ENCODE results near the gene TNFAIP3. TPM values are rescaled to one million over a fixed set of nuclear protein-coding genes. Genes with fewer than 3 reads are reported as not detected.

The TNFAIP3 gene
- polyA plus RNA-seq, 3 donors, result 35.5 to 273 (median 38.4) TPM

- H3K9ac ChIP-seq (ENCODE audit: insufficient read depth, low read length, poor library complexity, severe bottlenecking), result no peak overlapping the region
- H3K9me3 Mint-ChIP-seq, result peaks cover 0 to 2% (median 0%) of the 10 kb centered on the region in 7 donors
- H4K20me1 ChIP-seq (ENCODE audit: insufficient read depth, low read length), result no peaks in the 10 kb centered on the region
- peak overlapping the region in 1 of 3 experiments; percentile 50 for H3K4me3 ChIP-seq (replicated peaks in 1 of 3; ENCODE audit: low read depth in 2 of 3, low read length in 3 of 3)
- H3K27ac ChIP-seq (ENCODE audit: low read depth in 1 of 2, low read length in 2 of 2), result peak overlapping the region; percentile 35 to 71
- peaks cover 0 to 3% of the 10 kb centered on the region in 2 donors for H3K36me3 Mint-ChIP-seq
- H3K27me3 ChIP-seq (ENCODE audit: control insufficient read depth in 2 of 2, insufficient read depth in 2 of 2, low read length in 2 of 2), result no peaks in the 10 kb centered on the region
- no peak overlapping the region for H2AFZ ChIP-seq (ENCODE audit: insufficient read depth, low read depth, low read length, poor library complexity, severe bottlenecking)
- H3K9me3 ChIP-seq (replicated peaks in 1 of 2; ENCODE audit: control insufficient read depth in 1 of 2, insufficient read depth in 1 of 2, low read length in 2 of 2), result no peaks in the 10 kb centered on the region
- H3K4me1 ChIP-seq (ENCODE audit: control insufficient read depth in 1 of 2, insufficient read depth in 2 of 2, low read length in 2 of 2), result peaks cover 51 to 57% of the 10 kb centered on the region in 2 donors
- H3K79me2 ChIP-seq (ENCODE audit: insufficient read depth, low read length), result no peaks in the 10 kb centered on the region
- H3K27ac Mint-ChIP-seq, result peak overlapping the region; percentile 60 to 89 (median 84)
- H3K4me2 ChIP-seq (replicated peaks; ENCODE audit: extremely low read depth, low read length, poor library complexity, severe bottlenecking), result peak overlapping the region; percentile 57
- H3K4me3 Mint-ChIP-seq, result peak overlapping the region in 1 of 2 donors; percentile 59
- H3K36me3 ChIP-seq (replicated peaks in 1 of 2; ENCODE audit: control insufficient read depth in 1 of 2, insufficient read depth in 2 of 2, low read length in 2 of 2), result no peaks in the 10 kb centered on the region
- peak in 1 of 3 donors; percentile 20 for DNase-seq
- H3K4me1 Mint-ChIP-seq, result peaks cover 56% of the 10 kb centered on the region
- TF ChIP-seq CTCF (IDR thresholded peaks at IDR 0.05), result no peak
- 60% methylated on average over 1 of the region's 6 CpGs for WGBS (ENCODE audit: insufficient coverage)
- intact Hi-C loops (cut with micrococcal nuclease), result no loop called here
- H3K27me3 Mint-ChIP-seq (ENCODE audit: low read depth in 3 of 3), result peaks cover 0 to 2% (median 0%) of the 10 kb centered on the region in 3 donors
Measured at GRCh38 chr6:137910843-137911456, 43.9 kb downstream of the TNFAIP3 start.

- Histone ChIP-seq H3K4me1 (ENCODE audit: control insufficient read depth in 1 of 2, insufficient read depth in 2 of 2, low read length in 2 of 2) (peaks cover 51 to 57% of the 10 kb centered on the region in 2 donors), H3K79me2 (ENCODE audit: insufficient read depth, low read length) (no peaks in the 10 kb centered on the region), H3K4me2 (replicated peaks; ENCODE audit: extremely low read depth, low read length, poor library complexity, severe bottlenecking) (peak overlapping the region; percentile 57), H3K27me3 (ENCODE audit: control insufficient read depth in 2 of 2, insufficient read depth in 2 of 2, low read length in 2 of 2) (no peaks in the 10 kb centered on the region), H3K36me3 (replicated peaks in 1 of 2; ENCODE audit: control insufficient read depth in 1 of 2, insufficient read depth in 2 of 2, low read length in 2 of 2) (no peaks in the 10 kb centered on the region), H4K20me1 (ENCODE audit: insufficient read depth, low read length) (no peaks in the 10 kb centered on the region), H2AFZ (ENCODE audit: insufficient read depth, low read depth, low read length, poor library complexity, severe bottlenecking) (peak overlapping the region; percentile 43), H3K4me3 (replicated peaks in 1 of 3; ENCODE audit: low read depth in 2 of 3, low read length in 3 of 3) (peak overlapping the region in 1 of 3 experiments; percentile 26), H3K9me3 (replicated peaks in 1 of 2; ENCODE audit: control insufficient read depth in 1 of 2, insufficient read depth in 1 of 2, low read length in 2 of 2) (no peaks in the 10 kb centered on the region), H3K9ac (ENCODE audit: insufficient read depth, low read length, poor library complexity, severe bottlenecking) (no peak overlapping the region), H3K27ac (ENCODE audit: low read depth in 1 of 2, low read length in 2 of 2) (peak overlapping the region; percentile 35 to 71)
- peaks cover 0 to 2% (median 0%) of the 10 kb centered on the region in 7 donors for H3K9me3 Mint-ChIP-seq
- DNase-seq, result no peak
- TF ChIP-seq CTCF (IDR thresholded peaks at IDR 0.05), result no peak
- peaks cover 0 to 3% of the 10 kb centered on the region in 2 donors for H3K36me3 Mint-ChIP-seq
- H3K27me3 Mint-ChIP-seq (ENCODE audit: low read depth in 3 of 3), result peaks cover 0 to 2% (median 0%) of the 10 kb centered on the region in 3 donors
- H3K4me3 Mint-ChIP-seq, result peak overlapping the region; percentile 14 to 42
- H3K27ac Mint-ChIP-seq, result peak overlapping the region in 6 of 7 donors; percentile 53 to 88 (median 77)
- WGBS (ENCODE audit: insufficient coverage), result 14% methylated on average over 4 of the region's 10 CpGs
- H3K4me1 Mint-ChIP-seq, result peaks cover 56% of the 10 kb centered on the region
- intact Hi-C loops (cut with micrococcal nuclease), result no loop called here
Measured at GRCh38 chr6:137911675-137912191, 44.7 kb downstream of the TNFAIP3 start.
